Dermis blood vessel endothelial cell (primary cell): ENCODE measurements around the gene GRM4. TPM values are rescaled to one million over a fixed set of nuclear protein-coding genes. Genes with fewer than 3 reads are reported as not detected.

Experiments used
- DNase-seq: peaks from one replicate; pipeline ENCODE4 v3.0.0; 2010
- total RNA-seq: library from RNA; depleted of rRNA; stranded (reverse); fragments of >200 nt; gene quantifications from 2 replicates; pipeline ENCODE4 v1.2.3, GENCODE V29; 2014

The GRM4 gene
- total RNA-seq, 1 donor from 2014 or later, result not detected

GRCh38 chr6:34106421-34106820, 39.5 kb downstream of the GRM4 start:
- DNase-seq, result no peak

GRCh38 chr6:34104628-34105027, 41.3 kb downstream of the GRM4 start:
- DNase-seq, result no peak

- DNase-seq, result no peak
Observed at GRCh38 chr6:34104186-34104585, 41.7 kb downstream of the GRM4 start.

GRCh38 chr6:34103321-34103720, 42.6 kb downstream of the GRM4 start:
- DNase-seq, result no peak

- DNase-seq, result no peak
Observed at GRCh38 chr6:34102696-34103095, 43.2 kb downstream of the GRM4 start.

GRCh38 chr6:34102099-34102656, 43.7 kb downstream of the GRM4 start:
- DNase-seq, result no peak

GRCh38 chr6:34100788-34101187, 45.1 kb downstream of the GRM4 start:
- DNase-seq, result no peak

- DNase-seq, result no peak
Observed at GRCh38 chr6:34099878-34100277, 46.0 kb downstream of the GRM4 start.

GRCh38 chr6:34098045-34098936, 47.6 kb downstream of the GRM4 start:
- no peak for DNase-seq

- DNase-seq, result no peak
Observed at GRCh38 chr6:34096814-34097213, 49.1 kb downstream of the GRM4 start.

- DNase-seq, result no peak
Observed at GRCh38 chr6:34096193-34096592, 49.7 kb downstream of the GRM4 start.

GRCh38 chr6:34095741-34096140, 50.1 kb downstream of the GRM4 start:
- DNase-seq, result no peak

GRCh38 chr6:34095136-34095505, 50.8 kb downstream of the GRM4 start:
- no peak for DNase-seq

- no peak for DNase-seq
Observed at GRCh38 chr6:34094474-34095135, 51.3 kb downstream of the GRM4 start.

GRCh38 chr6:34093854-34094430, 51.9 kb downstream of the GRM4 start:
- DNase-seq, result no peak

GRCh38 chr6:34093206-34093605, 52.7 kb downstream of the GRM4 start:
- no peak for DNase-seq

GRCh38 chr6:34092631-34093030, 53.3 kb downstream of the GRM4 start:
- DNase-seq, result no peak

- no peak for DNase-seq
Observed at GRCh38 chr6:34090935-34091334, 55.0 kb downstream of the GRM4 start.

GRCh38 chr6:34090529-34090928, 55.4 kb downstream of the GRM4 start:
- DNase-seq, result no peak

GRCh38 chr6:34086558-34086957, 59.3 kb downstream of the GRM4 start:
- DNase-seq, result no peak

- no peak for DNase-seq
Observed at GRCh38 chr6:34085453-34086170, 60.3 kb downstream of the GRM4 start.

- no peak for DNase-seq
Observed at GRCh38 chr6:34084591-34085290, 61.1 kb downstream of the GRM4 start.
